RCC 7860 (cell line): ENCODE data around the gene MDH1.

Experiments
- DNase-seq: peaks from one replicate; pipeline ENCODE4 v3.0.0-alpha.2; 2015; ENCODE audit warnings: low spot score
- FAIRE-seq: peaks from 2 replicates; lab custom pipeline; 2012; peaks lifted over from hg19 to GRCh38; lab: Jason Lieb, UNC

The MDH1 gene

GRCh38 chr2:63628403-63628942 lies 39.7 kb downstream of the MDH1 start:
- DNase-seq = no peak
- FAIRE-seq = no peak

GRCh38 chr2:63631501-63631900 lies 42.7 kb downstream of the MDH1 start:
- DNase-seq (no peak), FAIRE-seq (no peak)

GRCh38 chr2:63632382-63632781 lies 43.6 kb downstream of the MDH1 start:
- FAIRE-seq = no peak
- no peak for DNase-seq

GRCh38 chr2:63639344-63639743 lies 50.6 kb downstream of the MDH1 start:
- FAIRE-seq (no peak), DNase-seq (no peak)

GRCh38 chr2:63642946-63643345 lies 54.2 kb downstream of the MDH1 start:
- DNase-seq (no peak), FAIRE-seq (no peak)

GRCh38 chr2:63643486-63643885 lies 54.7 kb downstream of the MDH1 start:
- FAIRE-seq = no peak

GRCh38 chr2:63648632-63649031 lies 59.9 kb downstream of the MDH1 start:
- FAIRE-seq (no peak), DNase-seq (no peak)

More at GRCh38 chr2:63643486-63643885, 54.7 kb downstream of the MDH1 start:
- no peak for DNase-seq

GRCh38 chr2:63649829-63650228 lies 61.1 kb downstream of the MDH1 start:
- FAIRE-seq (no peak), DNase-seq (no peak)

GRCh38 chr2:63650756-63651155 lies 62.0 kb downstream of the MDH1 start:
- DNase-seq (no peak), FAIRE-seq (no peak)

GRCh38 chr2:63651356-63651755 lies 62.6 kb downstream of the MDH1 start:
- DNase-seq (no peak), FAIRE-seq (no peak)

- DNase-seq (no peak), FAIRE-seq (no peak)
Measured at GRCh38 chr2:63651861-63652651, 63.3 kb downstream of the MDH1 start.

GRCh38 chr2:63652652-63652985 lies 63.9 kb downstream of the MDH1 start:
- no peak for FAIRE-seq

GRCh38 chr2:63654959-63655358 lies 66.2 kb downstream of the MDH1 start:
- DNase-seq (no peak), FAIRE-seq (no peak)

More at GRCh38 chr2:63652652-63652985, 63.9 kb downstream of the MDH1 start:
- DNase-seq = no peak
